Measurements from ENCODE around the gene GNB1.

Gene GNB1

GRCh38 chr1:1917995-1918900, 27.4 kb upstream of the GNB1 start:
- Histone ChIP-seq H3K4me3 (ENCODE audit: low read depth, low read length, poor library complexity, severe bottlenecking) (peak overlapping the region; percentile 64), H3K27me3 (ENCODE audit: insufficient read depth, low read length) (peaks cover 4% of the 10 kb centered on the region; the same call in 1 of the 2 replicates), H3K79me2 (ENCODE audit: insufficient read depth, low read length) (no peaks in the 10 kb centered on the region), H3K9me2 (ENCODE audit: low read depth, low read length) (no peaks in the 10 kb centered on the region), H3K9ac (ENCODE audit: low read length) (no peak overlapping the region; the same call in 1 of the 2 replicates), H3K4me2 (ENCODE audit: low read length) (peak overlapping the region; percentile 83), H3K9me3 (ENCODE audit: low read length) (no peaks in the 10 kb centered on the region), H3F3A (ENCODE audit: insufficient read depth, low read length) (no peaks in the 10 kb centered on the region), H3K27ac (ENCODE audit: low read depth, low read length, poor library complexity, severe bottlenecking) (no peak overlapping the region), H3K4me1 (ENCODE audit: insufficient read depth, low read length, severe bottlenecking) (peaks cover 9% of the 10 kb centered on the region), H3K36me3 (ENCODE audit: insufficient read depth, low read length) (no peaks in the 10 kb centered on the region), H4K20me1 (ENCODE audit: insufficient read depth, low read length) (no peaks in the 10 kb centered on the region), H2AFZ (ENCODE audit: low read length) (no peak overlapping the region)
- TF ChIP-seq, protein P1, sequence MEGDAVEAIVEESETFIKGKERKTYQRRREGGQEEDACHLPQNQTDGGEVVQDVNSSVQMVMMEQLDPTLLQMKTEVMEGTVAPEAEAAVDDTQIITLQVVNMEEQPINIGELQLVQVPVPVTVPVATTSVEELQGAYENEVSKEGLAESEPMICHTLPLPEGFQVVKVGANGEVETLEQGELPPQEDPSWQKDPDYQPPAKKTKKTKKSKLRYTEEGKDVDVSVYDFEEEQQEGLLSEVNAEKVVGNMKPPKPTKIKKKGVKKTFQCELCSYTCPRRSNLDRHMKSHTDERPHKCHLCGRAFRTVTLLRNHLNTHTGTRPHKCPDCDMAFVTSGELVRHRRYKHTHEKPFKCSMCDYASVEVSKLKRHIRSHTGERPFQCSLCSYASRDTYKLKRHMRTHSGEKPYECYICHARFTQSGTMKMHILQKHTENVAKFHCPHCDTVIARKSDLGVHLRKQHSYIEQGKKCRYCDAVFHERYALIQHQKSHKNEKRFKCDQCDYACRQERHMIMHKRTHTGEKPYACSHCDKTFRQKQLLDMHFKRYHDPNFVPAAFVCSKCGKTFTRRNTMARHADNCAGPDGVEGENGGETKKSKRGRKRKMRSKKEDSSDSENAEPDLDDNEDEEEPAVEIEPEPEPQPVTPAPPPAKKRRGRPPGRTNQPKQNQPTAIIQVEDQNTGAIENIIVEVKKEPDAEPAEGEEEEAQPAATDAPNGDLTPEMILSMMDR (IDR thresholded peaks at IDR 0.05; ENCODE audit: low read length), result no peak
- no peak for TF ChIP-seq EZH2 (IDR thresholded peaks at IDR 0.05; ENCODE audit: borderline replicate concordance, low read length)

DNA sequence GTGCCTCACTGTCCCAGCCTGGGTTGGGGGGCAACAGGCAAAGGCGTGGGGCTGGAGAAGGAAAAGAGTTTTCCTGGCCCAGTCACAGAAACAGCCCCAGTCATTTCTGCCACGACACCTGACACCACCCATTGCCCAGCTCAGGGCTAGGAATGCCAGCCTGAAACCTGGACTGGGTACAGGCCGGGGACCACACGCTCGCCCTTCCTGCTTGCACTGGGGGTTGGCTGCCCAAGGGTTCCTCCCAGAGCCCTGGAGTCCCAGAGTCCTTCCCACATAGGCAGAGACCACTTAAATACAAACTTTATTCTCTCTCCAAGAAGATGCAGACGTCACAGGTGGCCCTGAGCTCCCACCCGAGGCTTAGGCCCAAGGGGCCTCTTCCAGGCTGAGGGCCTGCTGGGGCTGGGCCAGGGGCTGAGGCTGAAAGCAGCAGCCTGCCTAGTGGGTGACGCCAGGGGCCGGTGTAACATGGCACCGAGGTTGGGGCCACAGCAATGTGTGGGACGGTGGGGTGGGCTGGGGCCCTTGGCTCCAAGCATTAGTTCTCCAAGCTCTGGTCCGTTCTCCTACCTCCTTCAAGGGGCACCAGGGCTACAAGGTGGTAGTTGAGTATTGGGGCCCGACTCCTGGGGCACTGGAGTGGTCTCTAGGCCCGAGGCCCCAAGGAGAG, 26.6 kb upstream of the GNB1 start:
- Histone ChIP-seq H3K9me3 (ENCODE audit: low read length) (no peaks in the 10 kb centered on the region), H3K36me3 (ENCODE audit: insufficient read depth, low read length) (no peaks in the 10 kb centered on the region), H3K79me2 (ENCODE audit: insufficient read depth, low read length) (no peaks in the 10 kb centered on the region), H3K9me2 (ENCODE audit: low read depth, low read length) (no peaks in the 10 kb centered on the region), H3K4me1 (ENCODE audit: insufficient read depth, low read length, severe bottlenecking) (peaks cover 9% of the 10 kb centered on the region), H3K4me2 (ENCODE audit: low read length) (no peak overlapping the region), H3K27ac (ENCODE audit: low read depth, low read length, poor library complexity, severe bottlenecking) (no peak overlapping the region), H3F3A (ENCODE audit: insufficient read depth, low read length) (no peaks in the 10 kb centered on the region), H3K4me3 (ENCODE audit: low read depth, low read length, poor library complexity, severe bottlenecking) (no peak overlapping the region), H3K9ac (ENCODE audit: low read length) (no peak overlapping the region), H2AFZ (ENCODE audit: low read length) (no peak overlapping the region), H4K20me1 (ENCODE audit: insufficient read depth, low read length) (no peaks in the 10 kb centered on the region), H3K27me3 (ENCODE audit: insufficient read depth, low read length) (peaks cover 4% of the 10 kb centered on the region; the same call in 1 of the 2 replicates)
- TF ChIP-seq EZH2 (IDR thresholded peaks at IDR 0.05; ENCODE audit: borderline replicate concordance, low read length), result no peak
- TF ChIP-seq, protein P1 (IDR thresholded peaks at IDR 0.05; ENCODE audit: low read length), result no peak

GRCh38 chr1:1916851-1917251, 26.0 kb upstream of the GNB1 start:
- Histone ChIP-seq H3F3A (ENCODE audit: insufficient read depth, low read length) (no peaks in the 10 kb centered on the region), H3K79me2 (ENCODE audit: insufficient read depth, low read length) (no peaks in the 10 kb centered on the region), H2AFZ (ENCODE audit: low read length) (no peak overlapping the region), H3K36me3 (ENCODE audit: insufficient read depth, low read length) (no peaks in the 10 kb centered on the region), H3K9ac (ENCODE audit: low read length) (no peak overlapping the region), H3K4me2 (ENCODE audit: low read length) (no peak overlapping the region), H4K20me1 (ENCODE audit: insufficient read depth, low read length) (no peaks in the 10 kb centered on the region), H3K27ac (ENCODE audit: low read depth, low read length, poor library complexity, severe bottlenecking) (no peak overlapping the region), H3K9me3 (ENCODE audit: low read length) (no peaks in the 10 kb centered on the region), H3K27me3 (ENCODE audit: insufficient read depth, low read length) (peaks cover 4% of the 10 kb centered on the region; the same call in 1 of the 2 replicates), H3K9me2 (ENCODE audit: low read depth, low read length) (no peaks in the 10 kb centered on the region), H3K4me1 (ENCODE audit: insufficient read depth, low read length, severe bottlenecking) (peaks cover 9% of the 10 kb centered on the region), H3K4me3 (ENCODE audit: low read depth, low read length, poor library complexity, severe bottlenecking) (no peak overlapping the region)
- TF ChIP-seq, protein P1 (IDR thresholded peaks at IDR 0.05; ENCODE audit: low read length), result no peak
- no peak for TF ChIP-seq EZH2 (IDR thresholded peaks at IDR 0.05; ENCODE audit: borderline replicate concordance, low read length)
